ENCODE results near the gene ATP2A3. TPM values are rescaled to one million over a fixed set of nuclear protein-coding genes. Genes with fewer than 3 reads are reported as not detected.

Gene ATP2A3
- total RNA-seq, 2 donors from 2014 or later = 43.8 to 49.5 TPM

- ATAC-seq (no peak), DNase-seq (no peak)
- Histone ChIP-seq H3K4me3 (no peak overlapping the region), H3K4me1 (peaks cover 74% of the 10 kb centered on the region), H3K27me3 (no peaks in the 10 kb centered on the region), H3K36me3 (replicated peaks in 1 of 2; ENCODE audit: insufficient read depth in 1 of 2, low read depth in 2 of 2) (no peaks in the 10 kb centered on the region), H3K27ac (peak overlapping the region in 2 of 4 donors; percentile 12 to 23), H3K9me3 (no peaks in the 10 kb centered on the region)
- no peak for TF ChIP-seq POLR2A (IDR thresholded peaks at IDR 0.05)
- no peak for TF ChIP-seq CTCF (IDR thresholded peaks at IDR 0.05)
- intact Hi-C loops (cut with DNase I) = no loop called here
- WGBS, 2 donors = 50 to 61% methylated on average over 10 to 12 of the region's 12 CpGs
These were observed 72.6 kb downstream of the ATP2A3 start for GRCh38 chr17:3891626-3892094.

- no peaks in the 10 kb centered on the region for H3K27me3 ChIP-seq
- H3K36me3 ChIP-seq (replicated peaks in 1 of 2; ENCODE audit: insufficient read depth in 1 of 2, low read depth in 2 of 2) = no peaks in the 10 kb centered on the region
- no peak overlapping the region for H3K4me3 ChIP-seq
- intact Hi-C loops (cut with DNase I) = no loop called here
- TF ChIP-seq POLR2A (IDR thresholded peaks at IDR 0.05) (no peak), CTCF (IDR thresholded peaks at IDR 0.05) (no peak)
- peaks cover 66% of the 10 kb centered on the region for H3K4me1 ChIP-seq
- no peak for DNase-seq
- 57 to 64% methylated on average over 4 of the region's 4 CpGs for WGBS, 2 donors
- no peak overlapping the region for H3K27ac ChIP-seq
- no peak for ATAC-seq
- no peaks in the 10 kb centered on the region for H3K9me3 ChIP-seq
These were observed 73.4 kb downstream of the ATP2A3 start for GRCh38 chr17:3890878-3891219.

GRCh38 chr17:3890082-3890877 lies 74.0 kb downstream of the ATP2A3 start:
- no peaks in the 10 kb centered on the region for H3K9me3 ChIP-seq
- no peak for ATAC-seq
- no peaks in the 10 kb centered on the region for H3K27me3 ChIP-seq
- H3K27ac ChIP-seq = peak overlapping the region in 1 of 4 donors; percentile 41
- intact Hi-C loops (cut with DNase I) = no loop called here
- H3K4me3 ChIP-seq = no peak overlapping the region
- H3K36me3 ChIP-seq (replicated peaks in 1 of 2; ENCODE audit: insufficient read depth in 1 of 2, low read depth in 2 of 2) = no peaks in the 10 kb centered on the region
- DNase-seq = peak in 3 of 4 donors; percentile 60 to 84 (median 67)
- peaks cover 60% of the 10 kb centered on the region for H3K4me1 ChIP-seq
- 79 to 82% methylated on average over 20 to 21 of the region's 22 CpGs for WGBS, 2 donors
- no peak for TF ChIP-seq CTCF (IDR thresholded peaks at IDR 0.05)
- no peak for TF ChIP-seq POLR2A (IDR thresholded peaks at IDR 0.05)

- H3K27ac ChIP-seq = peak overlapping the region in 1 of 4 donors; percentile 51
- peaks cover 52% of the 10 kb centered on the region for H3K4me1 ChIP-seq
These were observed 74.8 kb downstream of the ATP2A3 start for GRCh38 chr17:3889325-3890012.

More at GRCh38 chr17:3889325-3890012, 74.8 kb downstream of the ATP2A3 start:
- no peak overlapping the region for H3K4me3 ChIP-seq
- TF ChIP-seq CTCF (IDR thresholded peaks at IDR 0.05) (no peak), POLR2A (IDR thresholded peaks at IDR 0.05) (no peak)
- no peaks in the 10 kb centered on the region for H3K36me3 ChIP-seq (replicated peaks in 1 of 2; ENCODE audit: insufficient read depth in 1 of 2, low read depth in 2 of 2)
- WGBS, 2 donors = 85 to 86% methylated on average over 14 to 16 of the region's 17 CpGs
- no peaks in the 10 kb centered on the region for H3K9me3 ChIP-seq
- intact Hi-C loops (cut with DNase I) = no loop called here
- no peaks in the 10 kb centered on the region for H3K27me3 ChIP-seq
- ATAC-seq (no peak), DNase-seq (no peak)

All from body of pancreas (tissue), 4 donors.